Large intestine (tissue), 3 donors: ENCODE data around the gene DDRGK1. TPM values are rescaled to one million over a fixed set of nuclear protein-coding genes. Genes with fewer than 3 reads are reported as not detected.

ENCODE experiments used
- DNase-seq, 2 donors: peaks; one replicate each; pipeline versions ENCODE4 v3.0.0 to v3.0.0-alpha.2; 2013
- H3K27ac ChIP-seq: one replicate; pipeline ENCODE4 v1.5.1; 2013; ENCODE audit warnings: low read length
- H3K27me3 ChIP-seq: 2 replicates; pipeline ENCODE4 v1.6.1; 2013; ENCODE audit warnings: low read length; ENCODE audit not compliant: control insufficient read depth, insufficient read depth
- H3K36me3 ChIP-seq: 2 replicates; pipeline ENCODE4 v1.6.1; 2013; ENCODE audit warnings: low read length; ENCODE audit not compliant: control insufficient read depth, insufficient read depth
- H3K4me1 ChIP-seq: one replicate; pipeline ENCODE4 v1.6.1; 2013; ENCODE audit warnings: low read length; ENCODE audit not compliant: control insufficient read depth, insufficient read depth
- H3K4me3 ChIP-seq: one replicate; pipeline ENCODE4 v1.5.1; 2013; ENCODE audit warnings: low read length
- H3K9me3 ChIP-seq: one replicate; pipeline ENCODE4 v1.6.1; 2013; ENCODE audit warnings: mild to moderate bottlenecking, low read depth, low read length, moderate library complexity; ENCODE audit not compliant: control insufficient read depth
- WGBS: methylation state at CpG from one replicate; pipeline ENCODE4 v1.1.5; 2013; ENCODE audit warnings: low lambda C conversion rate; ENCODE audit not compliant: insufficient coverage; 5-methylcytosine and 5-hydroxymethylcytosine counted together
- polyA plus RNA-seq: library from polyadenylated mRNA; unstranded; fragments of 120-200 nt; gene quantifications from one replicate; pipeline ENCODE4 v1.2.1, GENCODE V29; 2013

Gene DDRGK1
- polyA plus RNA-seq, 1 donor: 77.0 TPM

DNA sequence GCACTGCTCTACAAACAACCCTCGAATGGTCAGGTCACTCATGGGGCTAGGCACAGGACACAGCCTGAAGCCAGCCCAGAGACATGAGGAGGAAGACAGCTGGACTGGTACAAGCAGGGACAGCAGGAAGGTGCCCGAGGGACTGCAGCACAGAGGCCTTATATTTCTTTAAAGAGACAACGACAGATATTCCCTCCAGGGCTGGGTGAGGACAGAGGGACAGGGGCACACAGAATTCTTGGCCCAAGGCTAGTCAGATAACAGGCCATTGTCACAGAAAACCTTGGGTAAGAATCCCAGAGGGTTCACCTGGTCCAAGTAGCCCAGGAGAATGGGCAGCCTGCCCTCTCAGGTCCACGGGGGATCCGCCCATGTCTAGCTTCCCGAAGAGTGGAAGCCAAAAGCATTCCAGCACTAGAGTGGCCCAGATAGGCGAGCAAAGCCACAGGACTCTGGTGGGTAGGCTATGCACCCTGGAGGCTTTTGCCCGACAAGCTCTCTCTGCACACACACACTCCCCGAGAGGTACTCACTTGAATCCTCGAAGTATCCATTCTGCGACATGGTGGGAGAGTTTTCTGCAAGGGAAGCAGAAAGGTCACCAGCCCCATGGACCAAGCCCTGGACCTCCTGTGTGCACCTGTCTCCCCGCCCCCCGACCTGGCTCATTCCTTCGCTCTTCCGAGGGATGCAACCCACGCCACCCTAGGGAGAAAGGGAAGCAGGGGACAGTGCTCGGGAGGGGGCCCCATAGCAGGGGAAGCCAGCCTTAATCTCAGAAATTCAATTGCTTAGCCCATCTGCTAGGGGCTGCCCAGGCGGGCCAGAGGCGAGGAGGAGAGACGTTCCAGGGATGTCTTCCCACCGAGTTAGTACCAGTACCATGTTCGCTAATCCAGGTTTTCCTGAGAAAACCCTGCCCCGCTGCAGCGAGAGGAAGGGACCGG, 32.8 kb upstream of the DDRGK1 start:
- WGBS: no CpG with 5 or more reads among the region's 25 CpGs
- Histone ChIP-seq H3K36me3 (no peaks in the 10 kb centered on the region), H3K27me3 (peaks cover 77% of the 10 kb centered on the region)

DNA sequence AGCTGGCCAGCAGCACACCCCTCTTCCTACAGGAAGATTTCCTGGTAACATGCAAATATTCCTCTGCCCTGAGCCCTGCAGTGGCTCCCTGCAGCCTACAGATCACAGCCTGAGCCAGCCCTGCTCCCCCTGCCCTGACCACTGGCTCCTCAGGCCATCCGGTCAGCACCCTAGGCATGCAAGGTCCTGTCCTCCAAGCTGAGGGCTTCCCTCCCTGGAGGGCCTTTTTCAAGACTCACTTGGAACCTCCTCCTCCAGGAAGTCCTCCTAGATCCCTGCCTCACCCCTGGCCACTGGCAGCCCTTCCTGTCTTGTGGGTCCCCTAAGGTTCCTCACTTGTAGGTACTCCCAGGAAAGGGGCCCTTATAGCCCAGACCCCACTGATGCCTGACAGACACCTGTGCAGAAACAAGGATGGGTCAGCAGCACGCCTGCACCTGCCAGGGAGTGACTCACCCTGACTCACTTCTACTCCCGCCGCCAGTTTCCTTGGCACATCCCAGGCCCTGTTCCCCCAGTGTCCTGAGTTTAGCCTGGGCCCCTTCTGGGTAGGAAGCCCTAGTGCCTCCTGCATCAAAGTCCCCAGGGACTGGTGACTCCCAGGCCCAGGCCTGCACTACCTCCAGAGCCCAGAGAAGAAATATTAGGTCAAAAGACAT, 31.3 kb upstream of the DDRGK1 start:
- H3K27me3 ChIP-seq: peaks cover 63% of the 10 kb centered on the region
- H3K27ac ChIP-seq: no peak overlapping the region
- H3K36me3 ChIP-seq: no peaks in the 10 kb centered on the region
- peaks cover 11% of the 10 kb centered on the region for H3K4me1 ChIP-seq
- peaks cover 16% of the 10 kb centered on the region for H3K9me3 ChIP-seq
- no peak overlapping the region for H3K4me3 ChIP-seq
- WGBS: no CpG with 5 or more reads among the region's 4 CpGs
- no peak for DNase-seq

More for the DNA sequence above, 32.8 kb upstream of the DDRGK1 start:
- Histone ChIP-seq H3K27ac (no peak overlapping the region), H3K9me3 (peaks cover 16% of the 10 kb centered on the region), H3K4me1 (peaks cover 11% of the 10 kb centered on the region), H3K4me3 (no peak overlapping the region)
- DNase-seq: no peak

DNA sequence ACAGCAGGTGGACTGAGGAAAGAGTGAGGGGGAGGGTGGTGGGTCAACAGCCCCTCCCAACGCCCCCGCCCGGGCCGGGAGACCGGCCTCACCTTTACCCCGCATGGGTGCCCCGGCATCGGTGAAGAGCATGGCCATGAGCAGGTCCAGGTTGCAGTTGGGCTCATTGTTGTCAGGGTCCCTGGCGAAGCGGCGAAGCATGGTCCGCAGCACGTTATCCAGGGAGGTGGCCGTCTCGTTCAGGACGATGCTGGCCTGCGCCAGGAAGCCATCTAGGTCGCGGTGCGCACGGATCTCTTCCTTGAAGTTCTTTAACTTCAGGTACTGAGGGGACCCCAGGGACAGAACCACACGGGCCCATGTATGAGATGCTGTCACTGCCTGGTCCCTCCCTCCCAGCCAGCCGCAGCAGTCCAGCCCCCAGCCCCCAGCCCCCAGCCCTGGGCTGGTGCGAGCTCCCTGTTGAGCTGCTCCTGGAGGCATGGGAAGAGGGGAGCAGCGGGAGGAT, 29.6 kb upstream of the DDRGK1 start:
- Histone ChIP-seq H3K9me3 (peaks cover 8% of the 10 kb centered on the region), H3K36me3 (no peaks in the 10 kb centered on the region), H3K4me1 (peaks cover 5% of the 10 kb centered on the region), H3K27ac (no peak overlapping the region), H3K27me3 (peaks cover 46% of the 10 kb centered on the region), H3K4me3 (no peak overlapping the region)
- WGBS: no CpG with 5 or more reads among the region's 25 CpGs
- no peak for DNase-seq

DNA sequence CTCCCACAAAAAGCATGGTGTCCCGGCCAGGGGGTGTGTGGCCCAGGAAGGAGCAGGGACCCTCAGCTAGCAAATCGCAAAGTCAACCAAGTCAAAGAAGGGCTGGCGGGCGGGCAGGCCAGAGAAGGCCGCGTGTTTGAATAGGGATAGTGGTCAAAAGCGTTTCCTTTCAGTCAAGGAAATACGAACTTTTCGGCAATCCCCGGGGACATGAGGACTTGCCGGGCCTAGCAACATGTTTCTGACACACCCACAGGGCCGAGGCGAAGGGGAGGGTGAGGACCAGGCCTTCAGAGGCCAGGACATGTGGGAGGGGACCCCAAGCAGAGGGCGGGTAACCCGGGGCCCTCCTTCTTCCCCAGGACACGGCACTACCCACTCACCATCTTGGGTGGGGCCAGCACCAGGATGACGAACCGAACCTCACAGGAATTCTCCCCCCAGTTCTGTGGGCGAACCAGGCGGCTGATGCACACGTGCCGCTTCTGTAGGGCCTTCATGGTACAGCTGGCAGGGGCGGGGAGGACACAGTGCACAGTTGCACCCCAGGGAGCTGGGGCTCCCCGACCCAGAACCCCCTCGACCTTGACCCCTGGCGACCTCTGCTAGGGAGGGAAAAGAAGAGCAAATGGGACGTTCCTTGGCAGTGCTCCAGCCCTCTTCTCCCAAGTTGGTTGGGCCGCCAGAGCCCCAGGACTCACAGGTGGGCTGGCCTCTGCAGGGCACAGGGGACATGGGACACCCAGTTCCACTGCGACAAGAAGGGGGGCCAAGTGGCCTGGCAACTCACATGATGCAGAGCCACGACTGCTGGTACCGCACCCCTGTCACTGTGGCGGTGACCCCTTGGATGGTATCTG, 28.9 kb upstream of the DDRGK1 start:
- peaks cover 40% of the 10 kb centered on the region for H3K27me3 ChIP-seq
- no CpG with 5 or more reads among the region's 32 CpGs for WGBS
- no peak overlapping the region for H3K4me3 ChIP-seq
- no peak for DNase-seq
- peaks cover 5% of the 10 kb centered on the region for H3K9me3 ChIP-seq
- H3K4me1 ChIP-seq: peaks cover 4% of the 10 kb centered on the region
- no peak overlapping the region for H3K27ac ChIP-seq
- no peaks in the 10 kb centered on the region for H3K36me3 ChIP-seq

DNA sequence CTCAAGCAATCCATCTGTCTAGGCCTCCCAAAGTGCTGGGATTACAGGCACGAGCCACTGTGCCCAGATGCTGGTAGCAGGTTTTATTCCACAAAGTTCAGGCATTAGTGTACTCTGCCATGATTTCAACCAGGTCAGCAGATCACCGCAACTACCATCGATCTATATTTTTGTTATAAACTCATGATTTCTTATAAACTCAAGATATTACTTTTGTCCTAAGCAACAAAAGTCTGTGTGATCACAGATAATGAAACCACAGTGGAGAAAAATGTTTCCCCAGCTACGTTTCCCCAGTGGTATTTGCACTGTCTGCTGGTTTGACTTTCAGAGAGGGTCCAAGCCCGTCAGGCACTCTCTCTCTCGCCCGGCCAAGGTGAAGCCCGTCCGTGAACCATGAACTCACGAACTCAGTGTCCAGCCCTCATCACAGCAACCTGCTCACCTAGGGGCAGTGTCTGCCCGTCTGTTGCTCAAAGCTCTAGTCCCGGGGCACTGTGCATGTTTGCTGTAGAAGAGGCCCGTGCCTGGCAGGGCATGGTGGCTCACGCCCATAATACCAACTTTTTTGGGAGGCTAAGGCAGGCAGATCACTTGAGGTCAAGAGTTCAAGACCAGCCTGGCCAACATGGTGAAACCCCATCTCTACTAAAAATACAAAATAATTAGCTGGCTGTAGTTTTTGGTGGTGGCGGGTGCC, 27.6 kb upstream of the DDRGK1 start:
- Histone ChIP-seq H3K27ac (no peak overlapping the region), H3K36me3 (no peaks in the 10 kb centered on the region), H3K4me1 (no peaks in the 10 kb centered on the region), H3K9me3 (no peaks in the 10 kb centered on the region), H3K4me3 (no peak overlapping the region), H3K27me3 (peaks cover 27% of the 10 kb centered on the region)
- 67% methylated on average over 1 of the region's 15 CpGs for WGBS
- DNase-seq: no peak

DNA sequence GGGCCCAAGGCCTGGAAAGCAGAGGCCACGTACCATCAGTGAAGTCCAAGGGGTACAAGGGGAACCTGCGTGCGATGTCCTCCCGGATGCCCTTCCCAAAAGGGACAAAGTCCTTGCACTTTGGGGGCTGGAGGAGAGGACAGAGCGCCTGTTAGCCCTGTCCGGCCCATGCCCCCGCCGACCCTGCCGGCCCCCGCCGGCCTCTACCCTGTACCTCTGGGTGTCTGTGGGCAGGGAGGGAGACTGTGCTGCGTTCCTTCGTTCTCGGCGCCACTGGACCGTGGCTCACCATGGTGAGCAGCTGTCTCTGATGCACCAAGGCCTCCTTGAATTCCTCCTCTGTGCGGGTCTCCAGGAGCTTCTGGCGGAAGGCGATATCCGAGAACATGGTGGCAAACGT, 26.6 kb upstream of the DDRGK1 start:
- no peaks in the 10 kb centered on the region for H3K36me3 ChIP-seq
- H3K4me1 ChIP-seq: no peaks in the 10 kb centered on the region
- H3K4me3 ChIP-seq: no peak overlapping the region
- peaks cover 18% of the 10 kb centered on the region for H3K27me3 ChIP-seq
- DNase-seq: no peak
- WGBS: no CpG with 5 or more reads among the region's 21 CpGs
- no peak overlapping the region for H3K27ac ChIP-seq
- H3K9me3 ChIP-seq: no peaks in the 10 kb centered on the region

DNA sequence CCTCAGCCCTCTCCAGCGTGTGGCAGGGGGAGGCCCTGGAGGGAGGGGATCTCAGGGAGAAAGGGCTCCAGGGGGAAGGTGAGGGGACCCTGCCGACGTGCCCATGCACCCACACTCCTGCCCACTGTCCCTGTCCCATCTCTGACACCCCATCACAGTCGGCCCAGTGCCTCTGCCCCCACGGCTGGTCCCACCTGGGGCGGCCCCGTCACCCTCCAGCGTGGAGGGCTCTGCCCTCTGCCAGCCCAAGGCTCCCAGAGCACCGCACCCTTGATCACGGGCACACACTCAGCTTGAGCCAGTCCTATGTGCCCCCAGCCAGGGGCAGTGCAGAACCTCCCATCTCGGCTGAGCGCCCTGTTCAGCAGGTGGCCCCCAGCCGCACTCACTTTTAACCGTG, 25.3 kb upstream of the DDRGK1 start:
- no peaks in the 10 kb centered on the region for H3K9me3 ChIP-seq
- peaks cover 5% of the 10 kb centered on the region for H3K27me3 ChIP-seq
- no peaks in the 10 kb centered on the region for H3K36me3 ChIP-seq
- no CpG with 5 or more reads among the region's 14 CpGs for WGBS
- H3K4me3 ChIP-seq: no peak overlapping the region
- no peaks in the 10 kb centered on the region for H3K4me1 ChIP-seq
- H3K27ac ChIP-seq: no peak overlapping the region
- DNase-seq: no peak

DNA sequence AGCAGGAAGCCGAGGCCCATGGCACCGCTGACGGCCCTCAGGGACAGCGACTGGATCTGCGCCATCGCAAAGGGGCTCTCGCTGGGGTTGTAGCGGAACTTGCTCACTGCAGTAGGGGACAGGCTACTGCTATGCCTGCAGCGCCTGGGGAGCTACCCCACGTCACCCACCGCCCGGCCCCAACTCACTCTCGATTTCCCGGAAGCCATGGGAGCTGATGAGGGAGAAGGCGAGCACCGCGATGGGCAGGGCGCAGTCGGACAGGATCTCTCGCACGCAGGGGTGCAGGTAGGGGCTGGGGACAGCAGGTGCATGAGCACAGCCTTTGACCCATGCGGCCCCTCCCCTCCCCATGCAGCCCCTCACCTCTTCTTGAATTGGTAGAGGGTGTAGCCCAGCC, 24.7 kb upstream of the DDRGK1 start:
- Histone ChIP-seq H3K4me3 (no peak overlapping the region), H3K27ac (no peak overlapping the region), H3K27me3 (no peaks in the 10 kb centered on the region), H3K36me3 (no peaks in the 10 kb centered on the region), H3K9me3 (no peaks in the 10 kb centered on the region), H3K4me1 (no peaks in the 10 kb centered on the region)
- no CpG with 5 or more reads among the region's 22 CpGs for WGBS
- no peak for DNase-seq

DNA sequence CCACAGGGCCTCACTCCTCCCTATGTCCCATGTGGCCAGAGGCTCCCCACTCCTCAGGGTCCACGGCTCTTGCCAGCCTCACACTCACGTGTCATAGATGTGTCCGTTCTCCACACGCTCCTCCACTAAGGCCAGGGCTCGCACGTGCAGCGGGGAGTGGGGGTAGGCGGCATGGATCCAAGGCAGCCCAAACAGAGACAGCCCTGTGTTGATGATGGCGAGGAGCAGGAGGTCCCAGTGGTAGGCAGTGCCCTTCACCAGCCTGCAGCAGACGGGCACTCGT, 24.2 kb upstream of the DDRGK1 start:
- WGBS: no CpG with 5 or more reads among the region's 11 CpGs
- Histone ChIP-seq H3K27ac (no peak overlapping the region), H3K36me3 (no peaks in the 10 kb centered on the region), H3K4me3 (no peak overlapping the region), H3K4me1 (no peaks in the 10 kb centered on the region), H3K9me3 (no peaks in the 10 kb centered on the region), H3K27me3 (no peaks in the 10 kb centered on the region)
- no peak for DNase-seq
